NK-92 (cell line): Measurements from ENCODE around the gene SUPT3H.
"Not testable (repeated sequence)": the region's sequence is repeated elsewhere in the genome, so short reads cannot be mapped to it uniquely, and the experiment has no call there.

Source experiments
- DNase-seq: peaks from one replicate; lab custom pipeline; 2025; ENCODE audit not compliant: unreplicated experiment; lab: John Stamatoyannopoulos, UW

The SUPT3H gene

GRCh38 chr6:45326698-45327417 is 50.9 kb downstream of the SUPT3H start:
- DNase-seq: no peak

- no peak for DNase-seq
Observed at GRCh38 chr6:45323656-45324224, 54.0 kb downstream of the SUPT3H start.

- no peak for DNase-seq
Observed at GRCh38 chr6:45320349-45320748, 57.4 kb downstream of the SUPT3H start.

GRCh38 chr6:45314146-45314545 is 63.6 kb downstream of the SUPT3H start:
- no peak for DNase-seq

- no peak for DNase-seq
Observed at GRCh38 chr6:45310118-45310788, 67.5 kb downstream of the SUPT3H start.

- no peak for DNase-seq
Observed at GRCh38 chr6:45305546-45305945, 72.2 kb downstream of the SUPT3H start.

GRCh38 chr6:45302832-45303231 is 74.9 kb downstream of the SUPT3H start:
- no peak for DNase-seq

GRCh38 chr6:45301348-45302142 is 76.2 kb downstream of the SUPT3H start:
- no peak for DNase-seq

- no peak for DNase-seq
Observed at GRCh38 chr6:45300736-45301135, 77.0 kb downstream of the SUPT3H start.

- DNase-seq: no peak
Observed at GRCh38 chr6:45299096-45299581, 78.6 kb downstream of the SUPT3H start.

GRCh38 chr6:45297320-45297719 is 80.4 kb downstream of the SUPT3H start:
- no peak for DNase-seq

- not testable (repeated sequence) for DNase-seq
Observed at GRCh38 chr6:45294065-45294701, 83.6 kb downstream of the SUPT3H start.

- DNase-seq: no peak
Observed at GRCh38 chr6:45293306-45293705, 84.4 kb downstream of the SUPT3H start.

- no peak for DNase-seq
Observed at GRCh38 chr6:45289751-45290514, 87.8 kb downstream of the SUPT3H start.

- DNase-seq: not testable (repeated sequence)
Observed at GRCh38 chr6:45286707-45287106, 91.0 kb downstream of the SUPT3H start.

GRCh38 chr6:45278367-45278766 is 99.4 kb downstream of the SUPT3H start:
- DNase-seq: no peak

- not testable (repeated sequence) for DNase-seq
Observed at GRCh38 chr6:45277741-45278140, 100.0 kb downstream of the SUPT3H start.

GRCh38 chr6:45275358-45275757 is 102.4 kb downstream of the SUPT3H start:
- no peak for DNase-seq

- no peak for DNase-seq
Observed at GRCh38 chr6:45272626-45273025, 105.1 kb downstream of the SUPT3H start.

GRCh38 chr6:45265246-45265645 is 112.5 kb downstream of the SUPT3H start:
- DNase-seq: no peak
